ENCODE measurements around the gene CAPN5. TPM values are rescaled to one million over a fixed set of nuclear protein-coding genes. Genes with fewer than 3 reads are reported as not detected.

The CAPN5 gene
- total RNA-seq, 1 donor from 2014 or later, result 29.7 TPM

DNA sequence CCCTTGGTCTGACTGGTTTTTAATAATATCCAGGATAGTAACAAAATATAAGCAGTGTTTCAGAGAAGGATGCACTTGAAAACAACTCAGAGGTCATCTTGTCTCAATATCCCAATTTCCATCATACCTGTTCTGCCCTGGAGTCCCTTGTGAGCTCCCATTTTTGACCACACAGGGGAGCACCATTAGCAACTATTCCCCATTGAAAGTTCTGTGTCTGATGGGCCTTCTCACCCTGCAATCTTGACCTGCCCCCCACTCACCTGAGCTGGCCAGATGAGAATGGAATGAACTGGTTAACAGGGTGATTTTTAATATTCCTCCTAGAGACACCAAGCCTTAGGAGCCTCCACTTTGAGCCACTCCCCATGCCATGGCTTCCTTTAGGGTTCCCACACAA lies 3.8 kb upstream of the CAPN5 start:
- peaks cover 9% of the 10 kb centered on the region for H3K4me1 Mint-ChIP-seq (ENCODE audit: unreplicated experiment)
- no peaks in the 10 kb centered on the region for H3K36me3 Mint-ChIP-seq (ENCODE audit: low read depth, unreplicated experiment)
- no peak overlapping the region for H3K4me3 Mint-ChIP-seq (ENCODE audit: unreplicated experiment)
- TF ChIP-seq CTCF (IDR thresholded peaks at IDR 0.05; ENCODE audit: unreplicated experiment), result no peak
- no peaks in the 10 kb centered on the region for H3K9me3 Mint-ChIP-seq (ENCODE audit: unreplicated experiment)
- H3K27me3 Mint-ChIP-seq (ENCODE audit: unreplicated experiment), result peaks cover 14% of the 10 kb centered on the region
- H3K27ac Mint-ChIP-seq (ENCODE audit: unreplicated experiment), result no peak overlapping the region
- no peak for DNase-seq (ENCODE audit: low spot score)

DNA sequence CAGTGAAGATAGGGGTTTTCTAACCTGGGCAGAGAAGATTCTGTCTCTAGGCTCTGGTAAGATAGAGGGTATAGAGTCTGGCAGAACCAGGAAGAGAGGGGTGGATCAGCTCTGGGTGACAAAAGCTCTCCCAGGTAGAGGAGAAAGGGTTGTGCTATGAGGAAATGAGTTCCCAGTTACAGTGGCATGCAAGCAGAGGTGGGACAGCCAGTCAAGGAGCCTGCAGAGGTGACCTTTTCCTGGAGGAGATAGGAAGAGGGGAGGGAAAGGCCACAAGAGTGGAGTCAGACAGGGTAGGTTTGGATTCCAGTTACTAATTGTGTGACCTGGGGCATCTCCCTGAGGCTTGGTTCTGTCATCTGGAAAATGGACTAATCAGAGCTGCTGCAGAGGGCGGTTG lies 3.4 kb upstream of the CAPN5 start:
- no peak overlapping the region for H3K4me3 Mint-ChIP-seq (ENCODE audit: unreplicated experiment)
- TF ChIP-seq CTCF (IDR thresholded peaks at IDR 0.05; ENCODE audit: unreplicated experiment), result no peak
- H3K36me3 Mint-ChIP-seq (ENCODE audit: low read depth, unreplicated experiment), result no peaks in the 10 kb centered on the region
- H3K4me1 Mint-ChIP-seq (ENCODE audit: unreplicated experiment), result peaks cover 13% of the 10 kb centered on the region
- no peaks in the 10 kb centered on the region for H3K9me3 Mint-ChIP-seq (ENCODE audit: unreplicated experiment)
- no peak for DNase-seq (ENCODE audit: low spot score)
- H3K27ac Mint-ChIP-seq (ENCODE audit: unreplicated experiment), result no peak overlapping the region
- peaks cover 15% of the 10 kb centered on the region for H3K27me3 Mint-ChIP-seq (ENCODE audit: unreplicated experiment)

- no peak for DNase-seq (ENCODE audit: low spot score)
- TF ChIP-seq CTCF (IDR thresholded peaks at IDR 0.05; ENCODE audit: unreplicated experiment), result no peak
- Mint-ChIP-seq H3K36me3 (ENCODE audit: low read depth, unreplicated experiment) (no peaks in the 10 kb centered on the region), H3K4me1 (ENCODE audit: unreplicated experiment) (peaks cover 14% of the 10 kb centered on the region), H3K27me3 (ENCODE audit: unreplicated experiment) (peaks cover 13% of the 10 kb centered on the region), H3K4me3 (ENCODE audit: unreplicated experiment) (no peak overlapping the region), H3K9me3 (ENCODE audit: unreplicated experiment) (no peaks in the 10 kb centered on the region), H3K27ac (ENCODE audit: unreplicated experiment) (no peak overlapping the region)
Observed at GRCh38 chr11:77063861-77064260, 2.9 kb upstream of the CAPN5 start.

DNA sequence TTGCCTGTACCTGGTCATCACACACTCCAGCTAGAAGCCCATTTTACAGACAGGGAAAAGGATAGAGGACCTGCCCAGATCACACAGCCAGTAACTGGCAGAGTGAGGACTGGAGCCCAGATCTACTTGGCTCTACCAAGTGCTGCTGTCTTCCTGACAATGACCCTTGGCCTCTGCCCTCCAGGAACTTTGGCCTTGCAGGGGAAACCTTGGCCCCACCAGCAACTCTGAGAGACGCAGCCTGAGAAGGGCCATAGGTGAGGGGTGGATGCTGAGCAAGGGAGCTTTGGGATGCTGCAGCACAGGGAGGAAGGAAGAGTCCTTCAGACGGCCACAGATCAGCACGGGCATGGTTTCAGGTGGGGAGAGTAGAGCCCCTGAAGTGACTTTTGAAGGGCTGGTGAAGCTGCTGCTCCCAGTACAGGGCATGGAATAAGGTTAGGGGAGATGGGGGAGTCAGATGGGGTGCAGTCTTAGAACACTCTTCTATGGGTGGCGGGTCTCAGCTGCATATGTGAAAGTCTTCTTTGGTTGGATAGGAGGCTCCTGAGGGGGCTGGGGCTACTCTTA lies 2.0 kb upstream of the CAPN5 start:
- Mint-ChIP-seq H3K4me1 (ENCODE audit: unreplicated experiment) (peaks cover 16% of the 10 kb centered on the region), H3K9me3 (ENCODE audit: unreplicated experiment) (no peaks in the 10 kb centered on the region), H3K27ac (ENCODE audit: unreplicated experiment) (no peak overlapping the region), H3K4me3 (ENCODE audit: unreplicated experiment) (no peak overlapping the region), H3K36me3 (ENCODE audit: low read depth, unreplicated experiment) (no peaks in the 10 kb centered on the region), H3K27me3 (ENCODE audit: unreplicated experiment) (peaks cover 12% of the 10 kb centered on the region)
- TF ChIP-seq CTCF (IDR thresholded peaks at IDR 0.05; ENCODE audit: unreplicated experiment), result no peak
- no peak for DNase-seq (ENCODE audit: low spot score)

DNA sequence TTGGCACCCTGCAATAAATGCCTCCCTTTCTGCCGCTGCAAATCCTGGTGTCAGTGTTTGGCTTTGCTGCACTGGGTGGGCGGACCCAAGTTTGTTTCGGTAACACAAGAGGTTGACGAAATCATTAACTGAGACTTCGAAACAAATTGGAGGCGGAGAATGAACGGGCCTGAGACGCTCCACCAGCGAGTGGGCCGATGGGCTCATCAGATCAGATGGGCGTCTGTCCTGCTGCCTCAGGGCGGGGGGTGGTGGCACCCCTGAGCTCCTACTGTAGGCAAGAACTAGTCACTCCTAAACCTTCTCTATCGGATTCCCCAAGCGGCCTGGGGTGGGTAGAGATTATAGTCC lies 918 bp upstream of the CAPN5 start:
- DNase-seq (ENCODE audit: low spot score), result no peak
- Mint-ChIP-seq H3K4me3 (ENCODE audit: unreplicated experiment) (peak overlapping the region; percentile 89), H3K36me3 (ENCODE audit: low read depth, unreplicated experiment) (peaks cover 4% of the 10 kb centered on the region), H3K9me3 (ENCODE audit: unreplicated experiment) (no peaks in the 10 kb centered on the region), H3K4me1 (ENCODE audit: unreplicated experiment) (peaks cover 19% of the 10 kb centered on the region), H3K27ac (ENCODE audit: unreplicated experiment) (peak overlapping the region; percentile 67), H3K27me3 (ENCODE audit: unreplicated experiment) (peaks cover 14% of the 10 kb centered on the region)
- no peak for TF ChIP-seq CTCF (IDR thresholded peaks at IDR 0.05; ENCODE audit: unreplicated experiment)
